IPS-18c (cell line): Measurements from ENCODE around the gene OR5H1.

Experiments
- H3K4me3 ChIP-seq: 2 replicates; pipeline ENCODE4 v1.7.0; 2013; ENCODE audit warnings: low read depth, mild to moderate bottlenecking, low read length, moderate library complexity; ENCODE audit not compliant: insufficient read depth
- H3K9me3 ChIP-seq: one replicate; pipeline ENCODE4 v1.6.1; 2013; ENCODE audit warnings: mild to moderate bottlenecking, low read length, moderate library complexity; ENCODE audit not compliant: control insufficient read depth, insufficient read depth

The OR5H1 gene

DNA sequence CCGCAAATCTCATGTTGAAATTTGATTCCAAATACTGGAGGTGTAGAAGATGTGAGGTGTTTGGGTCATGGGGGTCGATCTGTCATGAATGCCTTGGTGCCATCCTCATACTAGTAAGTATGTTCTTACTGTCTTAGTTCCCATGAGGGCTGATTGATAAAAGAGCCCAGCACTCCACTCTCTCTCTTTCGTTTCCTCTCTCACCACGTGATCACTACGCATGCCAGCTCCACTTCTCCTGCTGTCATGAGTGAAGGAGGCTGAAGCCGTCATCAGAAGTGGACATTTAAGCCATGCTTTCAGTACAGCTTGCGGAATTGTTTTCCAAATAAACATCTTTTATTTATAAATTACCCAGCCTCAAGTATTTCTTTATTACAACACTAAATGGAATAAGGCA lies 42.1 kb downstream of the OR5H1 start:
- Histone ChIP-seq H3K9me3 (peaks cover 8% of the 10 kb centered on the region), H3K4me3 (no peak overlapping the region)

DNA sequence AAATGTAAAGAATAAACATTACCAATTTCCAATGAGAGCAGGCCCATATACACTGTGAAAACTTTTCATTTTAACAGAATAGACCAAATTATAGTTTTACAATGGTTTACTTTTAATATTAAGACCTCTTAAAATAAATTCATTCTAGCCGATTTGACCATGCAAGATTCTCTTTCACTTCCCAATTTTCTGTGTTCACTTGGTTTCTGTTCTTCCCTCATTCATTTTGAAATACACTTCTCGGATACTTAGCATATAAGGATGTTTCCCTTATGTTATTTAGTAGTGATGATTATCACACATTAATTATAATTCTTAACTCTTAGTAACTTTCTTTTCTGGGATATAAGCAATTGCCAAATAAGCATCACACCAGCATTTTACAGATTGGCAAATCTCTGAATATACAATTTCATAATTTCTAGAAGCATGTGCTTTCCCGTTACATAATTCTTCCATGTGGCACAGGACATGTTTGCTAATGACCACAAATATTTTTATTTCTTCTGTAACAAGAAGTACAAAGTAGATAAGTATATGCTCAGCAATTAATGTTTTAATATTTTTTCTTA lies 49.9 kb downstream of the OR5H1 start:
- Histone ChIP-seq H3K4me3 (no peak overlapping the region), H3K9me3 (no peaks in the 10 kb centered on the region)

DNA sequence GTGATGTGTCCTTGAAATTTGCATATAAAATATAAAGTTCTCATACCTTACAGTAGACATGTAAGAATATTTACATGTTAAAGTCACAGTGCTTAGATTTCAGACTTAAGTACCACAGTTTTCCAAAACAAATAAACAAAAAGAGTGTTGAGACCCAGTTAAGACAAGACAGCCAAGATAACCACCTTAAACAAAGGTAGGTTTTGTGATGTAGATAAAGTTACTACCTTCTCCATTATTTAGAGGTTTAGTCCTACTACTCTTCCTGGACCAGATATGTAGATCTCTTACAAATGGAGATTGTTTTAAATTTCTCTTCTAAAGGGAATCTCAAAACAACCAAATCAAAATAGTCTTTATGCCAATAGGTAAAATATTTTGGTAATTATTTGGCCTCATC lies 51.7 kb downstream of the OR5H1 start:
- Histone ChIP-seq H3K4me3 (no peak overlapping the region), H3K9me3 (no peaks in the 10 kb centered on the region)

DNA sequence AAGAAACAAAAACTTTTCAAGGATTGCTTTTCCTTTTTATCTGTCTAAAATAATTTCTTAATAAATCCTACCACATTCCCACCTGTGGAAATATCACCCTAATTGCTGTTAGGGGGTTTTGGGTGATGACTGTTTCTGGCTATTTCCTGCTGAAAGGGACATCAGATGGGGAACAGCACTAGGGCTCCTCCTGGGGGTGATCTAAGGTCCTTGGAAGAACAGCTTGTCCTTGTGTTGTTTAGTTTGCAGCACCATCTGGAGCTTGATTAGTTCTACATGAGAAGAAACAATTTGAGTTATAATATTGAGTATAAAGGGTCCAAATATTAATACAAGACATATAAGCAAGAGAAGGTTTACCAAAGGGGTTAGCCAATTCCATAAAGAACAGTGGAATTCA lies 54.7 kb downstream of the OR5H1 start:
- H3K9me3 ChIP-seq = no peaks in the 10 kb centered on the region
- H3K4me3 ChIP-seq = no peak overlapping the region
